Kidney epithelial cell (primary cell): ENCODE results near the gene TMEM156. TPM values are rescaled to one million over a fixed set of nuclear protein-coding genes. Genes with fewer than 3 reads are reported as not detected.
"Not testable (repeated sequence)": the region's sequence is repeated elsewhere in the genome, so short reads cannot be mapped to it uniquely, and the experiment has no call there.

ENCODE experiments used
- DNase-seq: peaks from one replicate; pipeline ENCODE4 v3.0.0-alpha.2; 2010; ENCODE audit warnings: low read depth
- H3K27me3 ChIP-seq: 2 replicates; pipeline ENCODE4 v1.6.0; 2011; ENCODE audit warnings: low read length; ENCODE audit not compliant: control insufficient read depth, insufficient read depth
- H3K36me3 ChIP-seq: 2 replicates; pipeline ENCODE4 v1.5.1; 2011; ENCODE audit warnings: low read length; ENCODE audit not compliant: control insufficient read depth, insufficient read depth
- H3K4me3 ChIP-seq: 2 replicates; pipeline ENCODE4 v1.5.1; 2011; ENCODE audit warnings: low read depth, mild to moderate bottlenecking, control low read depth, low read length
- CTCF ChIP-seq: IDR thresholded peaks from 2 replicates; pipeline ENCODE4 v1.5.1; 2011; ENCODE audit warnings: mild to moderate bottlenecking, moderate library complexity, low read length, control low read depth, inconsistent platforms; ENCODE audit not compliant: insufficient read depth, poor library complexity, severe bottlenecking
- total RNA-seq: library from RNA; depleted of rRNA; stranded (reverse); fragments of >200 nt; gene quantifications from 2 replicates; pipeline ENCODE4 v1.2.3, GENCODE V29; 2015

The TMEM156 gene
- total RNA-seq, 1 donor from 2014 or later, result 2.0 TPM

DNA sequence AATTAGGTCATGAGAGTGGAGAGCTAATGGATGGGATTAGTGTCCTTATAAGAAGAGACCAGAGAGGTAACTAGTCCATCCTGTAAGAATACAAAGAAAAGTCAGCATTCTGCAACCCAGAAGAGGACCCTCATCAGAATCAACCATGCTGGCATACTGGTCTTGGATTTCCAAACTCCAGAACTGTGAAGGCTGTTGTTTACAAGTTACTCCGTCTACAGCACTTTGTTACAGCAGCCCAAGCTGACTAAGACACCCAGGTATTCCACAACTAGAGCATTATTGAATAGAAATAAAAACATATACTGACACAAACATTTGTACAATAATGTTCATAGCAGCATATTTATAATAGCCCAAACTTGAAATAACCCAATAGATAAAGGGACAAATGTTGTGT lies 9.2 kb downstream of the TMEM156 start:
- no peaks in the 10 kb centered on the region for H3K27me3 ChIP-seq
- no peak for DNase-seq
- H3K4me3 ChIP-seq, result no peak overlapping the region
- no peaks in the 10 kb centered on the region for H3K36me3 ChIP-seq
- no peak for TF ChIP-seq CTCF

GRCh38 chr4:39022241-39022640 lies 10.0 kb downstream of the TMEM156 start:
- DNase-seq, result no peak
- Histone ChIP-seq H3K4me3 (no peak overlapping the region), H3K27me3 (no peaks in the 10 kb centered on the region), H3K36me3 (no peaks in the 10 kb centered on the region)
- TF ChIP-seq CTCF, result no peak

DNA sequence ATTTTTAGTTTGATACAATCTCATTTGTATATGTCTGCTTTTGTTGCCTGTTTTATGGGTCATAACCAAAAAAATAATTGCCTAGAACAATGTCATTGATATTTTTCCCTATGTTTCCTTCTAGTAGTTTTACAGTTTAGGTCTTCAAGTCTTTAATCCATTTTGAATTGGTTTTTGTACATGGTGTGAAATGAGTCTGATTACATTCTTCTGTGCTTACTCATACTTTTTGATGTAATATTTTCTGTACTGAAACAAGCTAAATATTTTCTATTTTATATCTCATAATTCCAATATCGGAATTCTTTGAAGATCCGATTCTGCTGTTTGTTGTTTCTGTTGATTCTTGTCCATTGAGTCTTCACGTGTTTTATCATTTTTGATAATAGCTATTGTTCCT lies 10.6 kb downstream of the TMEM156 start:
- no peak for DNase-seq
- no peaks in the 10 kb centered on the region for H3K36me3 ChIP-seq
- no peaks in the 10 kb centered on the region for H3K27me3 ChIP-seq
- H3K4me3 ChIP-seq, result no peak overlapping the region
- TF ChIP-seq CTCF, result no peak

- no peaks in the 10 kb centered on the region for H3K27me3 ChIP-seq
- no peak for DNase-seq
- no peak overlapping the region for H3K4me3 ChIP-seq
- no peaks in the 10 kb centered on the region for H3K36me3 ChIP-seq
- TF ChIP-seq CTCF, result no peak
Measured at GRCh38 chr4:39020130-39020529, 12.1 kb downstream of the TMEM156 start.

- Histone ChIP-seq H3K27me3 (no peaks in the 10 kb centered on the region), H3K36me3 (no peaks in the 10 kb centered on the region), H3K4me3 (no peak overlapping the region)
- DNase-seq, result no peak
- no peak for TF ChIP-seq CTCF
Measured at GRCh38 chr4:39014028-39014427, 18.2 kb downstream of the TMEM156 start.

GRCh38 chr4:39004758-39005157 lies 27.5 kb downstream of the TMEM156 start:
- Histone ChIP-seq H3K4me3 (no peak overlapping the region), H3K27me3 (no peaks in the 10 kb centered on the region), H3K36me3 (no peaks in the 10 kb centered on the region)
- DNase-seq, result no peak
- no peak for TF ChIP-seq CTCF

DNA sequence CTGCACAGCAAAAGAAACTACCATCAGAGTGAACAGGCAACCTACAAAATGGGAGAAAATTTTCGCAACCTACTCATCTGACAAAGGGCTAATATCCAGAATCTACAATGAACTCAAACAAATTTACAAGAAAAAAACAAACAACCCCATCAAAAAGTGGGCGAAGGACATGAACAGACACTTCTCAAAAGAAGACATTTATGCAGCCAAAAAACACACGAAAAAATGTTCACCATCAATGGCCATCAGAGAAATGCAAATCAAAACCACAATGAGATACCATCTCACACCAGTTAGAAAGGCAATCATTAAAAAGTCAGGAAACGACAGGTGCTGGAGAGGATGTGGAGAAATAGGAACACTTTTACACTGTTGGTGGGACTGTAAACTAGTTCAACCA lies 30.2 kb downstream of the TMEM156 start:
- not testable (repeated sequence) for H3K4me3 ChIP-seq, H3K36me3 ChIP-seq, H3K27me3 ChIP-seq, DNase-seq
